Right kidney (tissue), 1 donor: ENCODE results near the gene CRADD.
"Not testable (repeated sequence)": the region's sequence is repeated elsewhere in the genome, so short reads cannot be mapped to it uniquely, and the experiment has no call there.

Experiments
- DNase-seq: peaks from one replicate; pipeline ENCODE4 v3.0.0-alpha.2; 2016

The CRADD gene

GRCh38 chr12:93873561-93873960 is 196.4 kb downstream of the CRADD start:
- no peak for DNase-seq

GRCh38 chr12:93875157-93875556 is 198.0 kb downstream of the CRADD start:
- no peak for DNase-seq

- no peak for DNase-seq
Measured at GRCh38 chr12:93876360-93876759, 199.2 kb downstream of the CRADD start.

GRCh38 chr12:93877446-93877845 is 200.3 kb downstream of the CRADD start:
- no peak for DNase-seq

GRCh38 chr12:93879476-93880421 is 202.6 kb downstream of the CRADD start:
- DNase-seq, result no peak

- no peak for DNase-seq
Measured at GRCh38 chr12:93880853-93881522, 203.8 kb downstream of the CRADD start.

GRCh38 chr12:93882763-93883162 is 205.6 kb downstream of the CRADD start:
- DNase-seq, result no peak

- no peak for DNase-seq
Measured at GRCh38 chr12:93883436-93884154, 206.4 kb downstream of the CRADD start.

- no peak for DNase-seq
Measured at GRCh38 chr12:93884794-93885460, 207.8 kb downstream of the CRADD start.

GRCh38 chr12:93885973-93886532 is 208.9 kb downstream of the CRADD start:
- DNase-seq, result not testable (repeated sequence)

- DNase-seq, result no peak
Measured at GRCh38 chr12:93886533-93887511, 209.6 kb downstream of the CRADD start.

GRCh38 chr12:93888964-93889363 is 211.8 kb downstream of the CRADD start:
- no peak for DNase-seq

GRCh38 chr12:93889516-93890212 is 212.5 kb downstream of the CRADD start:
- DNase-seq, result no peak

- peak; percentile 65 for DNase-seq
Measured at GRCh38 chr12:93892423-93893268, 215.5 kb downstream of the CRADD start.

GRCh38 chr12:93894391-93895088 is 217.4 kb downstream of the CRADD start:
- DNase-seq, result peak; percentile 66

- no peak for DNase-seq
Measured at GRCh38 chr12:93895089-93895445, 217.9 kb downstream of the CRADD start.

- DNase-seq, result no peak
Measured at GRCh38 chr12:93896427-93896826, 219.3 kb downstream of the CRADD start.

GRCh38 chr12:93896952-93897351 is 219.8 kb downstream of the CRADD start:
- no peak for DNase-seq

GRCh38 chr12:93901739-93902138 is 224.6 kb downstream of the CRADD start:
- DNase-seq, result no peak
